ENCODE results near the gene TEX22.

The TEX22 gene

GRCh38 chr14:105382343-105383082 lies 15.8 kb upstream of the TEX22 start:
- DNase-seq (ENCODE audit: extremely low read depth, low read depth): no peak
- no peak for TF ChIP-seq CTCF (IDR thresholded peaks at IDR 0.05; ENCODE audit: low read depth, low read length)

GRCh38 chr14:105383083-105383730 lies 15.1 kb upstream of the TEX22 start:
- no peak for DNase-seq (ENCODE audit: extremely low read depth, low read depth)

GRCh38 chr14:105384041-105384557 lies 14.2 kb upstream of the TEX22 start:
- TF ChIP-seq CTCF (IDR thresholded peaks at IDR 0.05; ENCODE audit: low read depth, low read length): no peak
- DNase-seq (ENCODE audit: extremely low read depth, low read depth): no peak

More at GRCh38 chr14:105383083-105383730, 15.1 kb upstream of the TEX22 start:
- TF ChIP-seq CTCF (IDR thresholded peaks at IDR 0.05; ENCODE audit: low read depth, low read length): no peak

GRCh38 chr14:105384605-105385321 lies 13.6 kb upstream of the TEX22 start:
- no peak for DNase-seq (ENCODE audit: extremely low read depth, low read depth)
- TF ChIP-seq CTCF (IDR thresholded peaks at IDR 0.05; ENCODE audit: low read depth, low read length): no peak

GRCh38 chr14:105385322-105385637 lies 13.1 kb upstream of the TEX22 start:
- TF ChIP-seq CTCF (IDR thresholded peaks at IDR 0.05; ENCODE audit: low read depth, low read length): no peak
- no peak for DNase-seq (ENCODE audit: extremely low read depth, low read depth)

GRCh38 chr14:105385698-105386365 lies 12.5 kb upstream of the TEX22 start:
- no peak for DNase-seq (ENCODE audit: extremely low read depth, low read depth)
- no peak for TF ChIP-seq CTCF (IDR thresholded peaks at IDR 0.05; ENCODE audit: low read depth, low read length)
